Neural cell (in vitro differentiated cells): ENCODE data around the gene ACOX3. TPM values are rescaled to one million over a fixed set of nuclear protein-coding genes. Genes with fewer than 3 reads are reported as not detected.

Experiments used
- H2AFZ ChIP-seq: fragments of 200-600, 300-800 bp; sonication (generic), shearing (Covaris generic); 2 replicates; pipeline ENCODE4 v1.6.0; 2014; ENCODE audit warnings: low read depth, mild to moderate bottlenecking, antibody characterized with exemption, low read length, moderate library complexity
- H3F3A ChIP-seq: fragments of 200-600 bp; shearing (Covaris generic); 2 replicates; pipeline ENCODE4 v1.6.1; 2016; ENCODE audit warnings: mild to moderate bottlenecking, moderate library complexity, mixed read lengths, antibody characterized with exemption, low read length; ENCODE audit not compliant: insufficient read depth, poor library complexity, severe bottlenecking
- H3K27ac ChIP-seq: fragments of 200-600, 300-800 bp; sonication (generic), shearing (Covaris generic); 2 replicates; pipeline ENCODE4 v1.5.1; 2014; ENCODE audit warnings: mild to moderate bottlenecking, low read length, moderate library complexity
- H3K27me3 ChIP-seq: fragments of 300-800, 200-600 bp; sonication (generic), shearing (Covaris generic); 2 replicates; pipeline ENCODE4 v1.6.0; 2014; ENCODE audit warnings: mild to moderate bottlenecking, low read depth, low read length, moderate library complexity; ENCODE audit not compliant: insufficient read depth
- H3K36me3 ChIP-seq: fragments of 300-800, 200-600 bp; sonication (generic), shearing (Covaris generic); 2 replicates; pipeline ENCODE4 v1.5.1; 2014; ENCODE audit warnings: mild to moderate bottlenecking, antibody characterized with exemption, low read length, moderate library complexity; ENCODE audit not compliant: insufficient read depth
- H3K4me2 ChIP-seq: fragments of 300-800, 200-600 bp; sonication (generic), shearing (Covaris generic); 2 replicates; pipeline ENCODE4 v1.6.0; 2014; ENCODE audit warnings: mild to moderate bottlenecking, low read length
- H3K4me3 ChIP-seq: fragments of 300-800, 200-600 bp; sonication (generic), shearing (Covaris generic); 2 replicates; pipeline ENCODE4 v1.5.1; 2014; ENCODE audit warnings: mild to moderate bottlenecking, low read length, moderate library complexity
- H3K79me2 ChIP-seq: fragments of 200-600 bp; shearing (Covaris generic); replicated peaks from 2 replicates; pipeline ENCODE4 v1.6.0; 2014; ENCODE audit warnings: mild to moderate bottlenecking, low read length, moderate library complexity; ENCODE audit not compliant: insufficient read depth
- H3K9ac ChIP-seq: fragments of 300-800, 200-600 bp; sonication (generic), shearing (Covaris generic); 2 replicates; pipeline ENCODE4 v1.6.1; 2016; ENCODE audit warnings: mild to moderate bottlenecking, low read length, mixed read lengths
- H3K9me2 ChIP-seq: fragments of 200-600 bp; shearing (Covaris generic); 2 replicates; pipeline ENCODE4 v1.6.1; 2016; ENCODE audit warnings: mild to moderate bottlenecking, low read length, mixed read lengths; ENCODE audit not compliant: insufficient read depth
- H3K9me3 ChIP-seq: fragments of 200-600, 300-800 bp; sonication (generic), shearing (Covaris generic); 2 replicates; pipeline ENCODE4 v1.6.1; 2016; ENCODE audit warnings: mild to moderate bottlenecking, mixed run types, low read length, moderate library complexity, mixed read lengths
- H4K20me1 ChIP-seq: fragments of 200-600 bp; shearing (Covaris generic); 2 replicates; pipeline ENCODE4 v1.6.1; 2016; ENCODE audit warnings: mild to moderate bottlenecking, mixed run types; ENCODE audit not compliant: insufficient read depth
- CTCF ChIP-seq: fragments of 450-650 bp; IDR thresholded peaks from 2 replicates; pipeline ENCODE4 v1.5.1; 2014; ENCODE audit warnings: antibody characterized with exemption, mild to moderate bottlenecking, moderate library complexity; ENCODE audit not compliant: poor library complexity, severe bottlenecking
- EP300 ChIP-seq: fragments of 450-650 bp; conservative IDR thresholded peaks from 2 replicates; pipeline ENCODE4 v1.6.1; 2014; ENCODE audit warnings: antibody characterized with exemption, mild to moderate bottlenecking, moderate library complexity; ENCODE audit not compliant: poor library complexity, severe bottlenecking
- EZH2 ChIP-seq: fragments of 200-600, 300-800 bp; shearing (Covaris generic), sonication (generic); IDR thresholded peaks from 2 replicates; pipeline ENCODE4 v1.6.1; 2014; ENCODE audit warnings: antibody characterized with exemption, low read length, borderline replicate concordance, mild to moderate bottlenecking; ENCODE audit not compliant: insufficient read depth, poor library complexity, severe bottlenecking
- MXI1 ChIP-seq: fragments of 450-650 bp; conservative IDR thresholded peaks from 2 replicates; pipeline ENCODE4 v1.6.1; 2014; ENCODE audit warnings: antibody characterized with exemption, mild to moderate bottlenecking; ENCODE audit not compliant: poor library complexity, severe bottlenecking
- POLR2AphosphoS5 ChIP-seq: IDR thresholded peaks from 2 replicates; pipeline ENCODE4 v1.6.1; 2012
- RAD21 ChIP-seq: fragments of 450-650 bp; conservative IDR thresholded peaks from 2 replicates; pipeline ENCODE4 v1.6.1; 2014; ENCODE audit warnings: antibody characterized with exemption, mild to moderate bottlenecking, moderate library complexity
- SMC3 ChIP-seq: fragments of 450-650 bp; conservative IDR thresholded peaks from 2 replicates; pipeline ENCODE4 v1.6.1; 2014; ENCODE audit warnings: antibody characterized with exemption, mild to moderate bottlenecking, moderate library complexity; ENCODE audit not compliant: poor library complexity
- TAF1 ChIP-seq: IDR thresholded peaks from 2 replicates; pipeline ENCODE4 v1.6.1; 2012; ENCODE audit warnings: low read depth
- polyA plus RNA-seq: library from polyadenylated mRNA; depleted of rRNA; stranded (reverse); fragments of >200 nt; gene quantifications from 2 replicates; pipeline ENCODE4 v1.2.3, GENCODE V29; 2014
- TF ChIP-seq, protein P1 (sequence below): IDR thresholded peaks from 2 replicates; pipeline ENCODE4 v1.6.1; 2012; ENCODE audit warnings: borderline replicate concordance

The ACOX3 gene
- polyA plus RNA-seq, 1 donor from 2014 or later: 13.2 TPM

DNA sequence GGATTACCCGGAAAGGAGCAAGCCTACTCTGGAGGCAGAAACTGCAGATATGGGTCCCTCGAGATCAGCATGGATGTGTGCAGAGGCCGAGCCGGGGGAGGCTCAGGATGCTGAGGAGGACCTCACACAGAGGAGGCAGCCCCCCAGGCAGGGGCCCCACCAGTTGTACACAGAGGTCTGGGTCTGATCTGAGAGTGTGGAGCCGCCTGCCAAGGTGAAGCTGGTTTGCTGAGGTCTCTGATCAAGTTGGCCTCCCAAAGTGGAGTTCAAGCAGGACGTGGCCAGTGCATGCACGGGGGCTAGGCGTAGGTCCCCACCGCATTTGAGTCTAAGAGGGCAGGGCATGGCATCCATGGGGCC, 35.0 kb downstream of the ACOX3 start:
- H3K36me3 ChIP-seq: no peaks in the 10 kb centered on the region
- no peaks in the 10 kb centered on the region for H3K9me2 ChIP-seq
- no peak overlapping the region for H2AFZ ChIP-seq
- no peaks in the 10 kb centered on the region for H3F3A ChIP-seq
- H3K27me3 ChIP-seq: no peaks in the 10 kb centered on the region
- H3K9ac ChIP-seq: no peak overlapping the region
- H3K4me2 ChIP-seq: no peak overlapping the region
- TF ChIP-seq EP300: no peak
- no peak for TF ChIP-seq CTCF
- no peak for TF ChIP-seq SMC3
- TF ChIP-seq EZH2: no peak
- TF ChIP-seq, protein P1, sequence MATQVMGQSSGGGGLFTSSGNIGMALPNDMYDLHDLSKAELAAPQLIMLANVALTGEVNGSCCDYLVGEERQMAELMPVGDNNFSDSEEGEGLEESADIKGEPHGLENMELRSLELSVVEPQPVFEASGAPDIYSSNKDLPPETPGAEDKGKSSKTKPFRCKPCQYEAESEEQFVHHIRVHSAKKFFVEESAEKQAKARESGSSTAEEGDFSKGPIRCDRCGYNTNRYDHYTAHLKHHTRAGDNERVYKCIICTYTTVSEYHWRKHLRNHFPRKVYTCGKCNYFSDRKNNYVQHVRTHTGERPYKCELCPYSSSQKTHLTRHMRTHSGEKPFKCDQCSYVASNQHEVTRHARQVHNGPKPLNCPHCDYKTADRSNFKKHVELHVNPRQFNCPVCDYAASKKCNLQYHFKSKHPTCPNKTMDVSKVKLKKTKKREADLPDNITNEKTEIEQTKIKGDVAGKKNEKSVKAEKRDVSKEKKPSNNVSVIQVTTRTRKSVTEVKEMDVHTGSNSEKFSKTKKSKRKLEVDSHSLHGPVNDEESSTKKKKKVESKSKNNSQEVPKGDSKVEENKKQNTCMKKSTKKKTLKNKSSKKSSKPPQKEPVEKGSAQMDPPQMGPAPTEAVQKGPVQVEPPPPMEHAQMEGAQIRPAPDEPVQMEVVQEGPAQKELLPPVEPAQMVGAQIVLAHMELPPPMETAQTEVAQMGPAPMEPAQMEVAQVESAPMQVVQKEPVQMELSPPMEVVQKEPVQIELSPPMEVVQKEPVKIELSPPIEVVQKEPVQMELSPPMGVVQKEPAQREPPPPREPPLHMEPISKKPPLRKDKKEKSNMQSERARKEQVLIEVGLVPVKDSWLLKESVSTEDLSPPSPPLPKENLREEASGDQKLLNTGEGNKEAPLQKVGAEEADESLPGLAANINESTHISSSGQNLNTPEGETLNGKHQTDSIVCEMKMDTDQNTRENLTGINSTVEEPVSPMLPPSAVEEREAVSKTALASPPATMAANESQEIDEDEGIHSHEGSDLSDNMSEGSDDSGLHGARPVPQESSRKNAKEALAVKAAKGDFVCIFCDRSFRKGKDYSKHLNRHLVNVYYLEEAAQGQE: no peak
- TF ChIP-seq TAF1: no peak
- TF ChIP-seq MXI1: no peak
- TF ChIP-seq RAD21: no peak
- TF ChIP-seq POLR2AphosphoS5: no peak
- H4K20me1 ChIP-seq: no peaks in the 10 kb centered on the region
- H3K79me2 ChIP-seq: no peaks in the 10 kb centered on the region
- H3K9me3 ChIP-seq: no peaks in the 10 kb centered on the region
- no peak overlapping the region for H3K4me3 ChIP-seq
- no peak overlapping the region for H3K27ac ChIP-seq

DNA sequence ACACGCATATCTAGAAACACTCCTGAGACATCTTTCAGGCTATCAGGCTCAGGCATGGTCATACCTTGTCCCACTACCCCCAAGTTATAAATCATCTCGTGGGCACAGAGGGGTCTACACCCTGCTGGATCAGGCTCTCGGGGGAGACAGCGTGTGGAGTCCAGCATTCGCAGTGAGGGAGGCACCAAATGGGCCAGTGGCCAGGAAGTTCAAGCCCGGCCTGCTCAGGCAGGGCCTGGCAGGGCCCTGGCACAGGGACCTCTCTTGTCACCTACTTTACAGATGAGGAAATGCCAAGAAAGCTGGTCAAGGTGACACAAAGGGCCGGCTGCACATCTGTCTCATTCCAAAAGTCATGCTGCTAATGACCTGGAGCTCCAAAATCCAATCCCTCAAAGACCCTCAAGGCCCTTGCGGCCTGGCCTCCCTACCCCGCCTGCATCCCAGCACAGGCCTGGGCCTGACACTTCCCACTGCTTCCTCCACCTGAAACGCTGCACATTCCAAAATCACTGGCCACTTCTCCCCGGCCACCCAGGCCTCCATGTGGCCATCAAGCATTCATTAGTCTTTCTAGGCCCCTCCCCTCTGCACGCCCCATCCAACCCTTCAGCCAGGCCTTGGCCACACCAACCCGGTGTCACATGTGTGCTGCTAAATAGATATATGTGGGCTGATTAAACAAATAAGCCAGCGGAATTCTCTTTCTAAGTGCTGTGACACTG, 35.6 kb downstream of the ACOX3 start:
- H3K9me2 ChIP-seq: no peaks in the 10 kb centered on the region

More for the DNA sequence above, 35.6 kb downstream of the ACOX3 start:
- Histone ChIP-seq H3K27ac (no peak overlapping the region), H3K36me3 (no peaks in the 10 kb centered on the region), H3K4me2 (no peak overlapping the region), H3K9ac (no peak overlapping the region), H3K4me3 (no peak overlapping the region), H4K20me1 (no peaks in the 10 kb centered on the region), H3K79me2 (no peaks in the 10 kb centered on the region), H3F3A (no peaks in the 10 kb centered on the region), H2AFZ (no peak overlapping the region), H3K9me3 (no peaks in the 10 kb centered on the region), H3K27me3 (no peaks in the 10 kb centered on the region)
- TF ChIP-seq CTCF (no peak), RAD21 (no peak), MXI1 (no peak), POLR2AphosphoS5 (no peak), TAF1 (no peak), EP300 (no peak), SMC3 (no peak), EZH2 (no peak)
- TF ChIP-seq, protein P1: no peak
